ENCODE measurements around the gene ARL16. TPM values are rescaled to one million over a fixed set of nuclear protein-coding genes. Genes with fewer than 3 reads are reported as not detected.

Gene ARL16, protein sequence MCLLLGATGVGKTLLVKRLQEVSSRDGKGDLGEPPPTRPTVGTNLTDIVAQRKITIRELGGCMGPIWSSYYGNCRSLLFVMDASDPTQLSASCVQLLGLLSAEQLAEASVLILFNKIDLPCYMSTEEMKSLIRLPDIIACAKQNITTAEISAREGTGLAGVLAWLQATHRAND
- 11.9 TPM for total RNA-seq
- long read RNA-seq, partial matches to known transcripts = 0 of 2 reads
- long read RNA-seq, other reads (novel, unspliced or antisense) = 0 of 2 reads

DNA sequence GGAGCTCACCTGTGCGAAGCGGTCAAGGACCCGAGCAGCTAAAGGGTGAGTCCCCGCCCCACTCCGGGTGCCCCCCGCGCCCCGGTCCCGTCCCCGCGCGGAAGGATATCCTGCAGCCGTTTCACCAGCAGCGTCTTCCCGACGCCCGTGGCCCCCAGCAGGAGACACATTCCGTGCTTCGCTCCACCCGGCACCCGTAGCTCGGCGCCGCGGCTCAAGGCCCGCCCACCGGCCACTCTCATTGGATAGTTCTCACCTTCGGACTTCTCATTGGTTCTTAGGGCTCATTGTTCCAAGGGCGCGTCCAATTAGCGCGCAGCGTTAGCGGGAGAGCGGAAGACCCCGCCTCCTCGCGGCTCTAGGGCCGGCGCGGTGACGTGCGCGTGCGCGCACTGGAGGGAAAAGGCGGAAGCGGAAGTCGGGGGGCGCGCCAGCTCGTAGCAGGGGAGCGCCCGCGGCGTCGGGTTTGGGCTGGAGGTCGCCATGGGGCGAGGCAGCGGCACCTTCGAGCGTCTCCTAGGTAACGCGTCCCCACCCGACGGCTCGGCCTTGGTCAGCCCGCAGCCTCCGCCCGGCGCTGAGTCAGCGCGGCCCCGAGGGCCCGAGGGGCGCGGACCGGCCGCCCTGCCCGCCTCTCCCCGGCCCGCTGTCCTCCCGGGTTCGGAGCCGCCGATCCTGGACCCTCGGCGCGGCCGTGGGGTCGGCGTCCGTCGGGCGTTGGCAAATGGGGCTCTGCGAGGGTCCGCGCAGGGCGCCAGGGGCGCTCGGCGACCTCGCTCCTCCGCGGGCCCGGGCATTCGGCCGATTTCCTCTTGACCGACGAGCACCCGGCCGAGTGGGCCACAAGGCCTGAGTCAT lies at the start of gene ARL16, which contains the start of gene HGS:
TSS of gene ARL16 (minus strand) at position 214 of the 858 bp plus-strand sequence. CDS start at position 170, 44 bp downstream.
TSS of gene HGS (plus strand) at position 428 of the 858 bp plus-strand sequence. CDS start at position 484, 56 bp downstream.
- ATAC-seq (peak; percentile 99), DNase-seq (ENCODE audit: missing footprints) (peak; percentile 99)
- intact Hi-C loops (cut with DNase I) = loop anchor here (5.0 kb wide), 1 partner anchor 47 kb away; the partner anchor contains the start of genes NPLOC4 and TSPAN10

DNA sequence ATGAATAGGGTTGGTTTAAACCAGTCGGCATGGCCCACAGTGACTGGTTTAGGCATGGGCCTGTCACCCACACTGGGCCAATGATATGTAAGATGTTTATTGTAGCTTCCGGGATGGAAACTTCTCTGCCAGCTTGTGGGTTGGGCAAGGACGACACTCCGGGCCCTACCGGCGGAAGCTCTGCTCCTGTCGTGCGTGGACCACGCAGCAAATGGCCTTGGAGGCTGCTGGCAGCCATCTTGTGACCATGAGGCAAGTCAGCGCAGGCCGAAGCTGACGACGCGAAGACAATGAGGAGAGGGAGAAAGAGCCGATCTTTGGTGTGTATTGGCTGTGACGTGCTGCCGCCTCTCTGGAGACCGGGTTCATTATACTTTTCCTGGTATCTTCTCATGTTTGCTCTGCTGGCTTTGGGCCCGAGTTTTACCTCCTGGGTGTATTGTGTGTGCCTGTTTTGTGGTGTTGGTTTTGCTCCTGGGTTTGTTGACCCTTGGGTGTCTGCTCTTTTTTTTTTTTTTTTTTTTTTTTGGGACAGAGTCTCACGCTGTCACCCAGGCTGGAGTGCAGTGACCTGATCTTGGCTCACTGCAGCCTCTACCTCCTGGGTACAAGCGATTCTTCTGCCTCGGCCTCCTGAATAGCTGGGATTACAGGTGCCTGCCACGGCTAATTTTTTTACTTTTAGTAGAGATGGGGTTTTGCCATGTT lies 43.9 kb upstream of the ARL16 start:
- intact Hi-C loops (cut with DNase I) = no loop called here
- no peak for DNase-seq (ENCODE audit: missing footprints)
- ATAC-seq = no peak

DNA sequence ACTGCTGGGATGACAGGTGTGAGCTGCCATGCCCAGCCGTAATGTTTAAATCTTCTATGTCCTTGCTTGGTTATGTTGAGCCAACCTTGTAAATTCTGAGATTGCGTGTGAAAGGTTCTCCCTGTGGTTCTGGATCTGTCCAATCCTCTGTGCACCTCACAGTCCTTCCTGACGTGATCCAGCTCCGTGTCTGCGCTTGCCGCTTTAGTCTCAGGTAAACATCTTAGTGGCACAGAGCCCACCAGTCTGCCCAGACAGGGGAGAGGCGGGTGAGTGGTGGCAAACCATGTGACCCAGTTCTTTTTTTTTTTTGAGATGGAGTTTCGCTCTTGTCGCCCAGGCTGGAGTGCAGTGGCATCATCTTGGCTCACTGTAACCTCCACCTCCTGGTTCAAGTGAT lies 42.4 kb upstream of the ARL16 start:
- no peak for DNase-seq (ENCODE audit: missing footprints)
- no peak for ATAC-seq
- intact Hi-C loops (cut with DNase I) = no loop called here

DNA sequence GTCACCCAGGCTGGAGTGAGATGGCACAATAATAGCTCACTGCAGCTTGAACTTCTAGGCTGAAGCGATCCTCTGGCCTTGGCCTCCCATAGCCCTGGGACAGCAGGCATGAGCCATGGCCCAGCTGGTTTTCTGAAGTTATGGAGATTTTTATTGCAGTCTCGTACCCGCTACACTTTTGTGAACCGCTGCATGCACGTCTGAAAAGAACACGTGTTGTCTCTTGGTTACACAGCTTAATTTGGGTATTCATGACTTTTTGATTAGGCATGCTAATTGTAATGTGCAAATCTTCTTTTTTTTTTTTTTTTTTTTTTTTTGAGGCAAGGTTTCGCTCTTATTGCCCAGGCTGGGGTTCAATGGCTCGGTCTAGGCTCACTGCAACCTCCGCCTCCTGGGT lies 41.8 kb upstream of the ARL16 start:
- ATAC-seq (no peak), DNase-seq (ENCODE audit: missing footprints) (no peak)
- intact Hi-C loops (cut with DNase I) = no loop called here

DNA sequence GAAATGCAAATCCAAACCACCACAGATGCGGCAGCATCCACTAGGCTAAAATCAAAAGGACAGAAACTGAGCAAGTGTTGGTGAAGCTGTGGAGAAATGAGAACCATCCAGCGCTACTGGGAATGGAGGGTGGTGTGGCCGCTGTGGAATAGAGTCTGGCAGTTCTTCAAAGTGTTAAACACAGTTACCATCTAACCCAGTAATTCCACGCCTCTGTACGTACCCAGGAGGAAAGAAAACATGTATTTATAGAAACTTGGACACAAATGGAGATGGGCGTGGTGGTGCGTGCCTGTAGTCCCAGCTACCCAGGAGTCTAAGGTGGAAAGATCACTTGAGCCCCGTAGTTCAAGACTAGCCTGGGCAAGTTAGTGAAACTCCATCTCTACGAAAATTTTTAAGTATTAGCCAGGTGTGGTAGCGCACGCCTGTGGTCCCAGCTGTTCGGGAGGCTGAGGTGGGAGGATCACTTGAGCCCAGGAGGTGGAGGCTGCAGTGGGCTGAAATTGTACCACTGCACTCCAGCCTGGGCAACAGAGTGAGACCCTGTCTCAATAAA lies 40.1 kb upstream of the ARL16 start:
- DNase-seq (ENCODE audit: missing footprints) = no peak
- intact Hi-C loops (cut with DNase I) = no loop called here
- no peak for ATAC-seq

DNA sequence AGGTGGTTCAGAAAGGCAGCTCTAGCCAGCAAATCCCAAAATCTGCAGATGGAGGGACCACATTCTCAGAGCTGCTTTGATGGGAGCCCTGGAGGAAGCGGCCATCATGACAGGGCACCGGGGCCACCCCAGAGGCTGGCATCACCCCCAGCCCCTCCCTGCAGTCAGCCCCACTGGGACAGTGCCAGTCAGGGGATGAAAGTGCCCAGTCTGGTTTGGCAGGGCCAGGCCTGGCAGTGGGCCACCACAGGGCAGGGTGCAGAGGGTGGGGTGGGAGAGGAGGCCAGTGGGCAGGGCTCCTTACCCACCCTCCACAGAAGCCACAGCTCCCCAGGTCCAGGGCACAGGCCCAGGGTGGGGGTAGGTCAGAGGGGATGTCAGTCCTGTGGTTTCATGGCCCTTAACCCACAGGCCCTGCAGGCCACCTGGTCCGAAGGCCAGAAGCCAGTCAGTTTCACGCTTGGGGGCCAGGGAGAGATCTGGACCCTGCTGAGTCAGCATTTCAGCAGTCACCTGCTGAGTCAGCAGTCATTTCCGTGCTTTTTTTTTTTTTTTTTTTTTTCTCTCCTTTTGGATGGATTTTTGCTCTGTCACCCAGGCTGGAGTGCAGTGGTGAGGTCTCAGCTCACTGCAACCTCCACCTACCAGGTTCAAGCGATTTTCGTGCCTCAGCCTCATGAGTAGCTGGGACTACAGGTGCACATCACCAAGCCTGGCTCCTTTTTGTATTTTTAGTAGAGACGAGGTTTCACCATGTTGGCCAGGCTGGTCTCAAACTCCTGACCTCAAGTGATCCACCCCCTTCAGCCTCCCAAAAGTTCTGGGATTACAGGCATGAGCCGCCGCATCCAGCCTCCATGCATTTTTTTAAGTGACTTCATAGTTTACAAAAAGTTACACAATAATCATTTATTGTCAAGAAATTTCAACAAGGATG lies 38.9 kb upstream of the ARL16 start:
- DNase-seq (ENCODE audit: missing footprints) (no peak), ATAC-seq (peak; percentile 55)
- intact Hi-C loops (cut with DNase I) = no loop called here

DNA sequence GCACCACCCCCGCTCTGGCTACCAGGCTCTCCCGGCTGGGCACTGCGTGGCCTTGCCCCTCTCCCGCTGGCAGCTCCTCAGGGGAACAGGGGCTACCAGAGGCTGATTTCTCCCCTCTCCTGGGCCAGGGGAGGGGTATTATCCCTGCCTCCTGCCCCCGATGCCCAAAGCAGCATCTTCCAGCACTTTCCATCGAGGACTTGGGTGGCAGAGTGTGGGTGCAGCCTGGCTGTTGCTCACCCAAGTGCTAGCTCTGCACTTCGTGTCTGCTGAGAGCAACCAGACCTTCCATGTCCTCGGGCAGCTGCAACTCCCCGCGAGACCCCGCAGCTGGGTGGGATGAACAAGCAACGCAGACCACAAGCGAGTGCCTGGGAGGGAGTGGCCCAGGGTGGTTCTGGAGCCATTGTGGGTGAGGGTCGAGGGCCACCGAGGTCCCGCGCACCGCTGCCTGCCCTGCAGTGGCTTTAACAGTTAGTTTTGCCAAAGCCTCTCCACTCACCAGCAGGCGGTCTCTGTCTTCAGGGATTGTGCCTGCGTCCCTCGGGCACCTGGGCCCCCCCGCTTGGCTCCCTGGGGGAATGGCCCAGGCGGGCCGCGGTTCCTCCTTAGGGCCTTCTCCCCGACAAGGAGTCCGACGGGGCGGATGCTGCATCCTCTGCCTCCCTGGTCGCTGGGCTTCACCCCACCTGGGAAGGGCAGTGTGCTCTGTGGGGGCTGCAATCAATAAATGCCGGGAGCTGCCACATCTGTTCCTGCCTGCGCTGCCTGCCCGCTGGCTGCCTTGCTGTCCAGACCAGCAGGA lies 36.9 kb upstream of the ARL16 start:
- ATAC-seq (no peak), DNase-seq (ENCODE audit: missing footprints) (no peak)
- intact Hi-C loops (cut with DNase I) = no loop called here

DNA sequence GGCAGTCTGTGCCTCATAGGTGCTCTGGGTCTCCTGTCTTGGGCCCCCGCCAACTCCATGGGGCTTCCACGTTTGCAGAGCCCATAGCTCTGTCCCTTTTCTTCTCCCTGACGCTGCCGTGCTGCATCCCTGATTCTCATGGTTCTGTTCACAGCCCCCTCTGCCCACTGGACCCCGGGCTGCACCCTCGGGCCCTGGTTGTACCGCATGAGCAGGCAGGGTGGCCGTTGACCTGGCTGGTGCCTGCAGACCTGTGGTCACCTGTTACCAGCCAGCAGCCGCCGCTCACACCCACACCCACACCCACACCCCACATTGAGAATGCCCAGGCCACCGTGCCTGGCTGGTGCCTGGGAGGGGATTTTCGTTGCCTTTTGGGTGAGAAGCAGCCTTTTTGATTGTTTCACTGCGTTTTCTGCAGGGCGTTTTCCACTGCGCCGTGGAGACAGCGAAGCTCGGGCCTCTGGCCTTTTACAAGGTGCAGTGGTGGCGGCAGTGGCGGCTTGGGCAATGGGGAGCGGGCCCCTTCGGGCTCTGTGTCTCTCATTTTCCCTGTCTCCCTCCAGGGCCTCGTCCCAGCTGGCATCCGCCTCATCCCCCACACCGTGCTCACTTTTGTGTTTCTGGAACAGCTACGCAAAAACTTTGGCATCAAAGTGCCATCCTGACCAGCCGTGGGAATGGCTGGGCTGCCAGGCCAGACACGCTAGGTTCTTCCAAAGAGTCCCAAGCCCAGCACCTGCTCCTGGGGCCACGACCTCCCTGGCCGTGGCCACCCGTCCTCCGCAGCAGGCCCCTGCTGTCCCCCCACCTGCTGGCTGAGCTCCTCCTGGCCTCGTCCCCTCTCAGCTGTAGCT lies 36.0 kb upstream of the ARL16 start:
- no peak for DNase-seq (ENCODE audit: missing footprints)
- no peak for ATAC-seq
- intact Hi-C loops (cut with DNase I) = no loop called here

DNA sequence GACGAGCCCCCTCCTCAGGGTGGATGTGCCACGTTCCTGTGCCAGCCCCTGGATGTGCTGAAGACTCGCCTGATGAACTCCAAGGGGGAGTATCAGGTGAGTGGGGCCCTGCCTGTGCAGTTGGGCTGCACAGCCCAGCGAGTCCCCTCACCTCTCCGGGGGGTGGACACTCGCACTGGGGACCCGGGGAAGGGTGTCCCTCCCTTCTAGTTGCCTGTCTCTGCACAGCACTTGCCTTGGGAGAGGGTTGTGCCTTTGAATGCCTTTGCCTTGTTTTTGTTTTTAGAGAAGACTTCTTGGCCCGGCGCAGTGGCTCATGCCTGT lies 34.1 kb upstream of the ARL16 start:
- no peak for ATAC-seq
- intact Hi-C loops (cut with DNase I) = no loop called here
- DNase-seq (ENCODE audit: missing footprints) = no peak

DNA sequence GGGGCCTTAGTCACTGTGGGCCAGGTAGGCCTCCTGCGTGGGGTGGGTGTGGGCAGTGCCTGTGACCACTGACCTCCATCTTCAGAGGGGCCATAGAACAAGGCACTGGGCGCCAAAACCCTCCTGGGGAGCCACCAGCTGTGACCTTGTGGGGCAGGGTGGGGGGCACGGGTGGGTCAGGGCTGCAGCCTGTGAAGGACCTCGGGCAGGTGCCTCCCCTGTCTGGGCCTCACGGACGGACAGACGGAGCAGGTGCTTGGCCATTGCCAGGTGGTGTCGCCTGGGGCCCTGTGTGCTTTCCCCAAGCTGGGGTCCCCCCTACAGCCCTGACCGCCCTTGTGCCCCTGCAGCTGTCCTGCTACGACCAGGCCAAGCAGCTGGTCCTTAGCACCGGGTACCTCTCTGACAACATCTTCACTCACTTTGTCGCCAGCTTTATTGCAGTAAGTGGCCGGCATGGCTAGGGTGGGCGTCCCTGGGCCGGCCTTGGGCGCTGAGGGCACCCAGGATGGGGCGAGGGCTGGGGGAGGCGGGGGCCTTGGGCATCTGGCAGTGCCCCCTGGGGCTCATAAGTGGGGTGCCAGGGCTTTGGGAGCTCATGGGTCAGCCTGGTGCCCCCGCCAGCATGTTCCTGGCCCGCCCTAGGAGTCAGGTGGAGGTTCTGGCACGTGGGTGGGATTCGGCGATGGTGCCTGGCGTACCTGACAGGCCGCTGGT lies 33.6 kb upstream of the ARL16 start:
- ATAC-seq (no peak), DNase-seq (ENCODE audit: missing footprints) (no peak)
- intact Hi-C loops (cut with DNase I) = no loop called here

DNA sequence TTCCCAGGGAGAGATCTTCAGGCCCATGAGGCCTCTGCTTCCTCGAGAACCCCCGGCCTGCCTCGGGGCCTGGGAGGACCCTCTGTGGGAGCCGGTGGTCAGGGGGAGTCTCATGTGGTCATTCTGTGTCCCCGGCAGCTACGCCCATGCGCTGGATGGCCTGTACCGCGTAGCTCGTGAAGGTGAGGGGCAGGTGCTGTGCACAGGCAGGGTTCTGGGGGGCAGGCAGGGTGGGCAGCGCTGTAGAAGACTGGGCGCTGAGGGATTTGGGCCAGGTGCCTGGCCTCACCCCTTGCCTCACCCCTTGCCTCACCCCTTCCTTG lies 33.0 kb upstream of the ARL16 start:
- ATAC-seq (no peak), DNase-seq (ENCODE audit: missing footprints) (no peak)
- intact Hi-C loops (cut with DNase I) = no loop called here

DNA sequence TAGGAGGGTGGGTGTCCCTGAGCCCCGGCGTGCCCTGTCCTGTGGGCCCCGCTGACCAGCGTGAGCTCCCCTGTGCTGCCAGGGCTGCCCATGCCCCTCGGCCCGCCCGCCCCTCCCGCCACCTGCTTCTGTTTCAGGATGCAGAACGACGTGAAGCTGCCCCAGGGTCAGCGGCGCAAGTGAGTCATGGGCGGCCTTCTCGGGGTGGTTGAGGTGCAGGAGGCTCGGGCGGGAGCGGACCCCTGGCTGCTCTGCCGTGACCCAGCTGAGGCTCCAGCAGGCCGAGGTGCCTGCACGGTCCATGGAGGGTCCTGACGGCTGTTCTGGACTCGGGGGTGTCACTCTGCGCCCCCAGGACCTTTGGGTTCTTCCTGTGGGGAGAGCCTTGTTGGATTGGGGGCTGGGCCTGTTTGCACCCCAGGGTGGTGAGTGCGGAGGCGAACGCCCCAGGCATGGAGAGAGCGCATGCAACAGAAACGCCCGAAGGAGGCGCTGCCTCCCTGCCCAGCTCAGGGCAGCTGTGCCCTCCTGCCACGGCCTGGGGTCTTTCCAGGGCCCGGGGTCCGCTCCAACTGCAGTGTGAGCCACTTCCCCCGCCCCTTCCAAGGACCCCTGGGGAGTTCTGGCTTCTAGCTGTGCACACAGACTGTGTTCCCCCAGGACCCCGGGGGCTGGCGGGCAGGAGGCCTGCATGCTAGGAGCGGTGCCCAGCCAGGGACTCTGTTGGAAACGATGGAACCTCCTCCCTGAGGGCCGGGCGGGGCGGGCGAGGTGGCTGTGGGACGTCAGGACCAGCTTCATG lies 32.5 kb upstream of the ARL16 start:
- ATAC-seq = no peak
- DNase-seq (ENCODE audit: missing footprints) = no peak
- intact Hi-C loops (cut with DNase I) = no loop called here

DNA sequence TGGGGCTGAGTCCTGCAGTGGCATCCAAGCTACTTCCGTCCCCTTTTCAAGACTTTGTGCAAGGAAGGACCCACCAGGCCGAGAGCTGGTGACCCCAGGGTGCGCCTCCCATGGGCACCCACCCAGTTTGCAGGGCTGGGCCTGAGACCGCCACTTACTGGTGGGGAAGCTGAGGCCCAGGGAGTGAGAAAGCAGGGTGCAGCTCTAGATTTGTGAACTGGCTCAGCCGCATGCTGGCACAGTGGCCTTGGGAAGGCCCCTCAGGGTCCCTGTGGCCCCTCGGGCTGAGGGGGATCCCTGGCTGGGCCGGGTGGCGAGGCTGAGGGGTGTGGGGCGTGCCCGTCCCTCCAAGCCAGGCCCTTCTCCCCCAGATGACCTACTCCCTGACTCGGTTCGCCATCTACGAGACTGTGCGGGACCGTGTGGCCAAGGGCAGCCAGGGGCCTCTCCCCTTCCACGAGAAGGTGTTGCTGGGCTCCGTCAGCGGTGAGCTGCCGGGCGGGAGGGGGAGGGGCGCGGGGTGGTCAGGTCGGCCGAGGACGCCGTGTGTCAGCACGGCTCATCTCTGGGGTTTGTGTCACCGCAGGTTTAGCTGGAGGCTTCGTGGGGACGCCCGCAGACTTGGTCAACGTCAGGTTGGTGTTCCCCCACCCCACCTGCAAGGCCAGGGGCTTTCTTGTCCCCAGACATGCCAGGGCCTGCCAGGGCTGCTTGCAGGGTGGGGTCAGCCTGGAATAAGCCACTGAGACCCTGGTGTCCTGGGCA lies 31.7 kb upstream of the ARL16 start:
- intact Hi-C loops (cut with DNase I) = no loop called here
- DNase-seq (ENCODE audit: missing footprints) (no peak), ATAC-seq (no peak)

DNA sequence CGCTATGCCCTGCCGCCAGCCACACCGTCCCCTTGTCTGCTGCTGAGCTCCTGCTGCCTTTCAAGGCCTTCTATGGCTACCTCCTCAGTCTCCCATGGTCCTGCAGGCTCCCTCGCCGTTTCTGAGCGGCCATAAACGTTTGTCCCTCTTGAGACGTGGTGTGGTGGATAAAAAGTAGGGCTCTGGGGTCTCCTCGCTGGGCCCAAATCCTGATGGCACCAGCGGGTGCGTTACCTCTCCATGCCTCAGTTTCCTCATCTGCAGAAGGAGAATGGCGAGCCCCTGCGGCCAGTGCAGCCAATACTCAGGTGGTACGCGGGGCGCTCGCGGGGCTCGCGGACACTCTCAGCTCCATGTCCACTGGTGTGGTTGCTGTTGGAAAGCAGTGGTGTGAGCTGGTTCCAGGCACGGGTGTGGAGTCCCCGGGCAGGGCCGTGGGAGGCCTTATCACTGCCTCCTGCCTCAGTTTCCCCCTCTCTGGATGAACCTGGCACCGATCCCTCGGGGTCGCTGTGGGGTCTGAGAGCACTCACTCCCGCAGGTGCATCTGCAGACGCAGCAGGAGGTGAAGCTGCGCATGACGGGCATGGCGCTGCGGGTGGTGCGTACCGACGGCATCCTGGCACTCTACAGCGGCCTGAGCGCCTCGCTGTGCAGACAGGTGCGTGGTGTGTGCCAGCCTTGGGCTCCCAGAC lies 31.0 kb upstream of the ARL16 start:
- DNase-seq (ENCODE audit: missing footprints) (no peak), ATAC-seq (no peak)
- intact Hi-C loops (cut with DNase I) = no loop called here

Data from Right ventricle myocardium inferior (tissue), 1 donor.